Stimulated activated CD4-positive, alpha-beta T cell treated with anti-CD3 and anti-CD28 coated beads, Interleukin-12 subunit alpha, Interleukin-12 subunit beta, amount 100 ng/mL, for 24 hours (primary cell): ENCODE measurements around the gene HMCN1.
"Not testable (repeated sequence)": the region's sequence is repeated elsewhere in the genome, so short reads cannot be mapped to it uniquely, and the experiment has no call there.

Source experiments
- DNase-seq, 2 experiments: peaks; one replicate each; pipeline ENCODE4 v3.0.0-alpha.2; 2020; ENCODE audit warnings: low read depth in 2 of 2

HMCN1 gene

DNA sequence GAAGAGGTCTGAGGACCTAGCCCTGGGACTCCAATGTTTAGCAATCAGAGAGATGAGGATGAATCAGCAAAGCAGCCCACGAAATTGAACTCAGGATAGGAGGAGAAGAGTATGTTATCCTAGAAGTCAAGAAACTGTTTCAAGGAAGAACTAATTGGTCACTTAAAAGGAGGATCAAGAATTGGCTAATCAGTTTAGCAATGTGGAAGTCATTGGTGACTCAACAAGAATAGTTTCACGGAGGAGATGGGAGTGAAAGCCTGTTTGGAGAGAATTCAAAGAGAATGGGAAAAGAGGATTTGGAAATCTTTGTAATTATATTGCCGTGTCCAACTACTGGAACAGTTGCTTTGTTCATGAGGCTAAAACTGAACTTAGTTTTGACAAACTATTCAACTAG lies 7.4 kb downstream of the HMCN1 start:
- DNase-seq, result no peak

DNA sequence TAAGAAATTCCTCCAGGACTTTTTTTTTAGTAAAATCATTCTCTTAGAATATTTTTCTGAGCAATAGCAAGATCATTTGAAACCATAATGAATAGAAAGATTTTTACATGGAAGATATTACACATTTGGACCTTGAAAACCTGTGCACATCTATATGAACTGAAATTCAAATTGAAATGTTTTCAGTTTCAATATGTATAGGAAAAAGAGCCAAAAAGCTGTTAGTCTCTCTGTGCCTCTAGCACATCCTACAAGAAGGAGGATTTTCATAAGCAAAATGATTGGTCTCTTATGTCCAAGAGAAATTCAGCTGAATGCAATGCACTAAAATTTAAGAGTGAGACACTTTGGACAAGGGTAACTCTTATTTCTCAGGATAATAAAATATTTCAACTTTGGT lies 8.2 kb downstream of the HMCN1 start:
- no peak for DNase-seq

DNA sequence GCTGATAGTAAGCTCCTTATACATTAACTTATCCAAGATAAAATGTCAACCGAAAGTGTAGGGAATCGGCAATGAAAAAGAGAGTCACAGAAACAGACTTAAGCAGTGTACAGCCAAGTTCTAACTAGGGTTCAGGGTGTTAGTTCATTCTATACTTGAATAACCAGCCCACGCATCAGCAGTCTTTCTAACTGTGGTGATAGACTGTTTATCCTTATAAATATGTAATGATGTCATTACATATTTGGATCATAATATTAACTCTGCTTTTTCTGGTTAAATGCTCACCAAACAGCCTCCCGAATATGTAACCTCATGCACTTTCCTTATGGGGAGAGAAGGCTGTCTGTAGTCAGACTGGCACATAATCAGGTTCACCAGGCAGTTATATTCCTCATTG lies 11.0 kb downstream of the HMCN1 start:
- DNase-seq, result no peak

DNA sequence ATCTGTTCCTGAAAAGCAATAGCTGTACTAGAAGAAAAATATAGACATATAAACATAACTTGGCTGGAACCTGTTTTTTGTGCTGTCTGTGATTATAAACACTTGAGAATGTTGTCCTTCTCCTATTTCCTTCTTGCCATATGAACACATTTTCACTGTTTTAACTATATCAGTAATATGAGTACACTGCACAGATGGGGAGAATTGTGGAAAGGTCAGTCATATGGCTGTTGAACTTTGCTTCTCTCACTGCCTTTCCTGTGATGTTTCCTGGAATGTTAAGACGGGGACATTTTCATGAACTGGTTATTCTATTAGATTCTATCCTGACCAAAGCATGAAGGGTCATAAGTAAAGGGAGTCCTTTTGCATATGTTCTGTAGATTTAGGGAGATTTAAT lies 24.9 kb downstream of the HMCN1 start:
- DNase-seq, result no peak

DNA sequence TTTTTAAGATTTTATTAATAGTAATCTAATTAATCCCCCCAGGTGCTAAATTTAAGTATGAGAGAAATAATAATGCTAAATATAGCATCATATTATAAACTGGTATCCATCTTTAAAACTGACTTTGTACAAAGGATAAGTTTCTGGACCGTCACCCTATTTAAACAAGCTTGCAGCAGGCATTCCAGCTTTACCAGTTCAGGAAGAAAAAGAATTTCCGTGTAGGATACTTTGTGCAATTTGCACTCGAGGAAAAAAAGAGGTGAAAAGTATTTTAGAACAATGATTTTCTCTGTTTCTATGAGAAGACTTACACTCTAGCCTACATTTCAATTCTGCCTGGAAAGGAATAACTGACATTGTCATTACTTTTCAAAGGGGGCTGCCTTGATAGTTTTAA lies 27.6 kb downstream of the HMCN1 start:
- no peak for DNase-seq

DNA sequence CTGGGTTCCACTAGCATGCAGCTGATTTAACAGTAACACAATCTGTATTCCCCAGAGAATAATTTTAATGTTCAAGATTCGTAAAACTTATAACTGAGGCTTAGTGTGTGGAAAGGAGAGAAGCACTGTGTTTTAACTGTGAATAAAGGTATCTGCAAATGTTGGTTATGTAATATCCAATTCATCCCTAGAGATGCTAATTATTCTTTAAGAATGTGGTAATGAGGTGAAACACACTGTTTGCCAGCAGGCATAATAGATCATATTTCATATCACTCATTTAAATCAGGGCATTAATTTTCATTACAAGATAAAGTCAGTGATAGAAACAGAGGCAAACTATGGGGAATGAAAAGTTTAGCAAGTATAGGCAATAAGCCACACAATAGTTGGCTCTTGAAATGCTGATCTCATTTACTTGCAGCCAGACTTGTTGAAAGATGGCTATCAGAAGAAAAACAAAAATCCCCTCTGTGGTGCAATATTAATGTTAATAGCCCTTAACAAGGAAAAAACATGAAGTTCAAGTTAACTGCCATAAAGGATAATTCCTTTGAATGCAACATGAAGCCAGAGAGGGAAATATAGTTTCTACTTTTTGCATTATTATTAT lies 33.4 kb downstream of the HMCN1 start:
- DNase-seq, result no peak

DNA sequence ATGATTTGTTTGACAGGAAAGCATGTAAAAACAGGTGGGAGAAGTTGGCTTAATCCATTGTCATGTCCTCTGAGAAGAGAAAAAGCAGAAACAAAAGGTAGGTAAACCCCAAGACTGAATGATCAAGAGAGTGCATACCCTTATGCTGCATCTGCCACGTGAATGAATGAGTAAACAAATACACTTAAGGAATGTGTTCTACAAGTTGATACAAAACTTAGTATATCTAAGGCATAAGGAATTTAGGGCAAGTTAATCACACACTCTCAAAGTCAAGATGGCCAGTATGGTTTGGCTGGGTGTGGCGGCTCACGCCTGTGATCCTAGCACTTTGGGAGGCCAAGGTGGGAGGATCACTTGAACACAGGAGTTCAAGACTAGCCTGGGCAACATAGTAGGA lies 34.2 kb downstream of the HMCN1 start:
- no peak for DNase-seq

DNA sequence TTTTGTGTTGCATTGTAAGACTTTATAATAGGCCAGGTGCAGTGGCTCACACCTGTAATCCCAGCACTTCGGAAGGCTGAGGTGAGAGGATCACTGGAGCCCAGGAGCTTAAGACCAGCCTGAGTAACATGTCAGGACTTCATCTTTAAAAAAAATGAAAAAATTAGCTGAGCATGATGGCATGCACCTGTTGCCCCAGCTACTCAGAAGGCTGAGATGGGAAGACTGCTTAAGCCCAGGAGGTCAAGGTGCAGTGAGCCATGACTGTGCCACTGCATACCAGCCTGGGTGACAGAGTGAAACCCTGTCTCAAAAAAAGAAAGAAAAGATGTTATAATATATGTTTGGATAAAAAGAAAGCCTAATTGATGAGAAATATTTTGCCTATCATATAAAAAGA lies 34.9 kb downstream of the HMCN1 start:
- no peak for DNase-seq

DNA sequence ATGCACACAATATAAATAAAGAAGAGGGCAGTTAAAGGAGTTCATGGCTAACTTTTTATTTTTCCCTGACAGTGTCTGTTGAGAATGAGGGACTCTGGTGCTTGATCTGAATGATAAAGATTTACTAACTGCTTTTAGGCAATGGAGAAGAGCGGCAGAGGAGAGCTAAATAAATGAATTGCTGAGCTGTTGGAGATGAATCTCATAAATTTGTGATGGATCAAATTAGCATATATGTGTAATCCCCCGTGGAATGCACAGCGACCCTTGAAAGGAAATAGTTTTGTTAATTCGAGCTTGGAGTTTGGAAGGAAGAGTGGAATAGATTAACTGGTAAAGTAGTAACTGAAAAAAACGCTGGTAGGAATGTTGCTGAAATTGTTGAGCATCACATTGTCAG lies 40.2 kb downstream of the HMCN1 start:
- DNase-seq, result no peak

DNA sequence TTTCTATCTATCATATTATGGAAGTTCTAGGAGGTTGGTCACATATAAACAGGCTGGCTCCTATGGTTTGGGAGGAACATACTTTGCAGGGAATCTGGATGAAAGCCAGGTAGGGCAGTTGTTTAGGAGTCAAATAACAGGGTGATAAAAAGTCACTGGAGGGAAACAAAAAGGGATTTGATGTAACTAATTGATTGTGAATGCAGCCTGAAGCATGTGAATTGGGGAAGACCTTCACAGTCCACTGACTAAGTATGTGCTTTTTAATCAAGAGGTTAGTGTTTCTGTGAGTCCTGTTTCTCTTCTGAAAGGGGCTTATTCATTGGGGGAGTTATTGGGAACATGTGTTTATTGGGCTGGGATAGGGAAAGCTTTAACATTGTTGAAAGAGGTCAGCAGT lies 41.3 kb downstream of the HMCN1 start:
- no peak for DNase-seq

DNA sequence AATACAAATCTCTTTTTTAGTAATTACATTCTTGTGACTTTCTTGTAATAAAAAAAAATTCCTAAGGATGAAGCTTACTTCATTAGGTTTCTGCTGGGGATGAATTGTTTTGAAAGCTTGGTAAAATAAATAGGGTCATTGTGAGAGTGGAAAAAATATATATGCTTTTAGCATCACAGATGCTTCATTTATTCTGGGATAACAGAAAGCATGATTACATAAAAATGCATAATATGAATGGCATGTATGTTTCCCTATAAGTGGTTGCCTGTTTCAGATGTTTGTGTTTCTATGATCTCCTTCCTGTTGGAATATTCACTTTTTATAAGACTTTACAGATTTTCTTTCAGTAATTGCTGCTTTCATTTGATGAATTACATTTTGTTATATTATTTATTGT lies 42.3 kb downstream of the HMCN1 start:
- DNase-seq, result no peak

DNA sequence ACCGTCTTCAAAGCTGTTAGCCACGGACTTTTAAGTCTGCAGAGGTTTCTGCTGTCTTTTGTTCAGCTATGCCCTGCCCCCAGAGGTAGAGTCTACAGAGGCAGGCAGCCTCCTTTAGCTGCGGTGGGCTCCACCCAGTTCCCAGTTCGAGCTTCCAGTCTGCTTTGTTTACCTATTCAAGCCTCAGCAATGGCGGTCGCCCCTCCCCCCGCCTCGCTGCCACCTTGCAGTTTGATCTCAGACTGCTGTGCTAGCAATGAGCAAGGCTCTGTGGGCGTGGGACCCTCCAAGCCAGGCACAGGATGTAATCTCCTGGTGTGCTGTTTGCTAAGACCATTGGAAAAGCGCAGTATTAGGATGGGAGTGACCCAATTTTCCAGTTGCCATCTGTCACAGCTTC lies 49.7 kb downstream of the HMCN1 start:
- DNase-seq, result not testable (repeated sequence)

DNA sequence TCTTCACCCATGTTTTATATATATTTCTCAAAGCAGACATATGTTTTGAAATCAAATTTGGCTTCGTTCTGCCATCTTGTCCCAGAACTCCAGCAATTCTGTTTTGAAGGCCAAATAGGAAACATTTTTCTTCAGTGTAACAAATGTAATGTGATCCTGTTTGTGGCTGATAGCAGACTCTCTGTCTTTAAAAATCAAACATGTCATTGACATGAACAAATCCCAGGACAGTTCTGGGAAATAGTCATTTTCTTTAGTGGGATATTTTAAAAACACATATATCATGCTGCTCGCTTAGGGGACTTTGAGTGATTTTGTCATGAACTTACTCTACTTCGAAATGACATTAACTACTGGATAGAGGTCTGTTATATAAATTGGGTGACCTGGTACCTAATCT lies 51.4 kb downstream of the HMCN1 start:
- DNase-seq, result no peak

DNA sequence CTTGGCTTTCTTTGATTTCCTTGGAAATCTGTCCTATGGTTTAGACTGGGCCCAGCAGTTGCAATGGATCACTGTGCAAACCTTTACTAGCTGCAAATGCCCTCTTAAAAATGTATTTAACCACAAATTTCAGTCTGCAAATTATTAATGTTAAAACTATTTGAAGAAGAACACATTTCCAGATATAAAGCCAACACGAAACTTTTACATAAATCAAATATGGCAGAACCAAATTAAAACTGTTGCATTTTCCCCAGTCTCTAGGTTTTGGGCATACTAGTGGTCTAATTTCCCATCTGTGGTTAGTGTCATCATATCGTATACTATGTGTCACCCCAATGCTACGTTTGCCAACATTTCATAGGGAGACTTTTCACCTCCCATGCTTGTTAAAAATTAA lies 52.3 kb downstream of the HMCN1 start:
- DNase-seq, result no peak

DNA sequence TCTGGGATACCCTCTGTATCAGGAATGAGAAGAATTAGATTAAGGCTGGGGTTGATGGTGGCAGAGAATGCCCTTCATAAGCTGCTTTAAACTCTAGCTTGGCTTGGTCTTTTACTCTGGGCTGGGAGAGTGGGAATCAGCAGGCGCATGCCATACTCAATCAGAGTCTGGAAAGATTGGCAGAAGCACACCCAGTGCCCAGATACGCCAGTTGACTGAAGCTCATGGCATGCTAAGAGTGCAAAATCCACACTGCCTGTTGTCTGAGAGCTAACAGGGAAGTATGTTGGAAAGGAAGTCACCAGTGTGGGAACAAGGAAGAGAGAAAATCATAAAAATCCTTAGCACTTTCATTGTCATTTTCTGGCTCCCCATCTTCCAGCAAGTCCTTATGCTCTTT lies 53.0 kb downstream of the HMCN1 start:
- DNase-seq, result no peak

DNA sequence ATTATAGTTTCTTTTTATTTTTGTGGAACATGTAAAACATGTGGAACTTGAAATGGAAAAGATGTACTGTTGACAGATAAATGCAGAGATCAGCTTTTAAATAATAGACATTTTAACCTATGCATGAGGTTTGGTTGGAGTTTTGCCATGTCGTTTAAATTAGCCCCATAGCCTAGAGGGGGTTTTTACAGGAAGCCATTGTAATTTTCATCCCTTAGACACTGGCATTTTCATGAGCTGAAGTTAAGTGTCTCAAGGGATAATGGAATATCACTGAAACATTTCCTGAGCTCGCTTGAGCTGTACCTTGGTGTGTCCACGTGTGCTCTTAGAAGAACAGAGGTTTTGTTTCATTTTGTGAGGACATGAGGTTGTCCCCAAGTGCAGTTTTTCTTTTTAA lies 54.2 kb downstream of the HMCN1 start:
- DNase-seq, result no peak

DNA sequence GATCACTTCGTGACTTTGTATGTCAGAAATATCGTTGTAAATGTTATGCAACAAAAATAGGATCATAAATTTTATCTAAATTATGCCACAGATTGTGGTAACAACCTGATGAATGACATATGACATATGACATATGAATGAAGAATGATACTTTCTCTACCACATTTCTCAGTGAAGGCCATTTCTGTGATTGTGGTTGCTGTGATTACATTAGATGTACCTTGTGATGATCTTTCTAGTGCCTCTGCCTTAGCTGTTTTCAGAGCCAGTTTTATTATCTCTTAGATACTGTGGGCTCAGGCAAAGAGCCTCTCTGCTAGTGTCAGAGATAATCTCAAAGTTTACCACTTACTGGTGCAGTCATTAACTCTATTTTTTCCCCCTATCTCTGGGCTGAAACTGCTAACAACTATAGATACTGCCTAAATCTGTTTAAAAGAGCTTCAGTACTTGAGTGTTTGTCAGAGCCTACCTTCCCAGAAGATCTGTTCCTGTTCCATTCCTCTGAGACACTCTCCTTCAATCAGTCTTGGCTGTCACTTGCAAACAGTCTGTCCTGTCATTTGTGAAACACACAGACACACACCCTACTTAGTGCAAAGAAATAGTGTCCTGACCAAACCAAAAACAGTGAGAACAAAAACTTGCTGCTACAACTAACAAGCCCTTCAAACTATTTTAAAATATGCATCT lies 55.5 kb downstream of the HMCN1 start:
- no peak for DNase-seq

DNA sequence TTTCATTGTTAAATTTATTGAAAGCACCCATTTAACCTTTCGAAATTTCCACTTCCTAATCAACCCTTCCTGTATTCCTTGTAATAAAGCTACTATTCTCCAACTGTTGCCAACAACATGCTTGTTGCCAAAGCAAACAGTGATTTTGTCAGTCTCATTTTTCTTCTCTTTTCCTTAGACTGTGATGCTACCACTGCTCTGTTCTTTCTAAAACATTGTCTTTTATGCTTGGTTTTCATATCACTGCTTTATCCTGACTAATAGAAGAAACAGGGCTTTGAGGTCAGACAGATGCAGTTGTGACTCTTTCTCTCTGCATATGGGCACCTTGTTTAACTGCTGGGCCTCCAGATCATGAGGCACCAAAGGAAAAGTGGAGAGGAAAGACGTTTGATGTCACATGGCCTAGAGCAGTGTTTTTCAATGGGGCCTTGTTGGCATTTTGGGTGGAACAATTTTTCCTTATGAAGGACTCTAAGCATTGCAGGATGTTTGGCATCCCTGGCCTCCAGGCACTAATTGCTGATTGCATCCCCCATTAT lies 56.1 kb downstream of the HMCN1 start:
- DNase-seq, result no peak

DNA sequence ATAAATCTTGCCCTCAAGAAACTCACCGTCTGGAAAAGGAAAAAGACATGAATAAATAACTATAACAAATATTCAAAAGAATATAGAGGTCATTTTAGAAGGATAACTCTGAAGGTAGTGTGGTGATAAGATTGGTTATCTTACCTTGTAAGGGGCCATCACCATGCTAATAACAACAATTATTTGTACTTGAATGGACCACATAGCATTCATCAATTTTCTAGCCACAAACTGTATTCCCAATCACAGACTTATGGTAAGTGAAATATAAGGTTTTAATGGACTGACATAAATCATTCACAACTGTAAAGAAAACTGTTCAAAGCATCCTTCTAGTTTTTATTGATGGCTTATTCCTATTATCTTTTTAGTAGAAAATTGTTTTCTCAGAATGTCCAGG lies 57.8 kb downstream of the HMCN1 start:
- no peak for DNase-seq

DNA sequence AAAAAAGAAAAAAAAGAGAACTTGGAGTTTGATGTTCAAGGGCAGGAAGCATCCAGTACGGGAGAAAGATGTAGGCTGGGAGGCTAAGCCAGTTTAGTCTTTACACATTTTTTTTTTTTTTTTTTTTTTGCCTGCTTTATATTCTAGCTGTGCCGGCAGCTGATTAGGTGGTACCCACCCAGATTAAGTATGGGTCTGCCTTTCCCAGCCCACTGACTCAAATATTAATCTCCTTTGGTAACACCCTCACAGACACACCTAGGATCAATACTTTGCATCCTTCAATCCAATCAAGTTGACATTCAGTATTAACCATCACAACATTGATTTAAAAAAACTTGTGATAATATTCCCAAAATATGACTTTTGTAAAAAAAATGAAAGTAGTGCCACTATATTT lies 60.3 kb downstream of the HMCN1 start:
- not testable (repeated sequence) for DNase-seq

DNA sequence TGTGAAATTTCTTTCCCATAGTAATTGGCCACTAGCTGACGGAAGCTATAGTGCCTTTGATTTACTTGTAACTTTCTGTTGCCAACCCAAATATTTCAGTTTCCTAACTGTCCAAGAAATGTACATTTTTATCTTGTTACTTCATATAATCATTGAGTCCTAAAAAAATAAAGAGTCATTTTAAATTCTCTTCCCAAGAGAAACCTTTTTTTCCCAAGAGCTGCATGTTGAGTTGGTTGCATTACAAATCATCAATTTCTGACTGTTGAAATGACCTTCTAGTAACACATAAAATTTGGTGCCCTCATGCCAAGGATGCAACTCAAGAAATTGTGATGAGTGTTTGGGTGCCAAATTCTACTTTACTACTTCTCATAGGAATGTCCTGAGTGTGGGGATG lies 61.0 kb downstream of the HMCN1 start:
- no peak for DNase-seq

DNA sequence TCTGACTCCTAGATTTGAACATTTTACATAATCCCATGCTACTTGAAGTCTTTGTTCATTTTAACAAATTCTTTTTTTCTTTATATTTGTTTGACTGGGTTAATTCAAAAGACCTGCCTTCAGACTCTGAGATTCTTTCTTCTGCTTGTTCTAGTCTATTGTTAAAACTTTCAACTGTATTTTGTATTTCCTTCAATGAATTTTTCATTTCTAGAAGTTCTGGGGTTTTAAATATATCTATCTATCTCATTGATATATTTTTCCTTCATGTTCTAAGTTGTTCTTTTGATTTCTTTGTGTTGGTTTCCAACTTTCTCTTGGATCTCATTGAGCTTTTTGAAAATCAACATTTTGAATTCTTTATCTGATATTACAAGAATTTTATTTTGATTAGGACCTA lies 64.3 kb downstream of the HMCN1 start:
- DNase-seq, result no peak

DNA sequence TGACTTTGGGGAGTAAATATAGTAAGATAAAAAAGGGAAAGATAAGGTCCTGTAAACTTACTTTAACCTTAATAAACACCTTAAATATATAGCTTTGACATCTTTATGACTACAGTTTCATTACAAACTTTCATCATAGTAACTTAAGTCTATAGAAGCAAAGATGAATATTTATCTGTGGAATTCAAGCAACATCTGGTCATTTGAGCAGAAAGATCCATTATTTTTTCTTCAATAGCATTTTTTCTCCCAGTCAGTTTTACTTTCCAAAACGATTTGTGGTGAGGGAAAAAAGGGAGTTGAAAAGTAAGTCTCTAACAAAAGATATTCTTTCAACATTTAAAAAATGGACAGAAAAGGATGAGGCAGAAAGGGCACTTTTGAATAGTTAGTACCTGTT lies 69.0 kb downstream of the HMCN1 start:
- no peak for DNase-seq

DNA sequence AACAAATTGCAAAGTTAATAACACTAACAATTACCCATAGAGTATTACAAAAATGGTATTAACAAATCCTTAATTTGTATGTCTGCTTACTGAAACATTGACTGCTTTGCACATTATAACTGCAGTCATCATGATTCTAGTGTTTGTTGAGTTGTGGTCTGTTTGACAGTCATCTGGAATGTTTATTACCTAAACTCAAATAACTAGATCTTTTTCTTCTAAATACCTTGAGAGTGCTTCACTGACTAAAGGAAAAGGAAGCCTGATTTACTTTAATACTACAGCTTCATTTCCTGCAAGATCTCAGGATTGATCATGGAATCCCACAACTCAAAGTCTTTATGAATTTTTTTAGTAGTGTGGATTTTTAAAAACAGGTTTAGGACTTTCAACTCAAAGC lies 70.0 kb downstream of the HMCN1 start:
- DNase-seq, result no peak
